Fibroblast of the aortic adventitia (primary cell): Measurements from ENCODE around the gene KRT80. TPM values are rescaled to one million over a fixed set of nuclear protein-coding genes. Genes with fewer than 3 reads are reported as not detected.

ENCODE experiments used
- DNase-seq: peaks from one replicate; pipeline ENCODE4 v3.0.0-alpha.2; 2010; ENCODE audit warnings: low read depth
- H3K4me3 ChIP-seq: 2 replicates; pipeline ENCODE4 v1.5.1; 2011; ENCODE audit warnings: low read depth, mild to moderate bottlenecking, control low read depth, low read length, moderate library complexity
- total RNA-seq: library from RNA; depleted of rRNA; stranded (reverse); fragments of >200 nt; gene quantifications from 2 replicates; pipeline ENCODE4 v1.2.3, GENCODE V29; 2012; ENCODE audit warnings: low replicate concordance
- TF ChIP-seq, protein P1 (sequence below): IDR thresholded peaks from 2 replicates; pipeline ENCODE4 v1.5.1; 2011; ENCODE audit warnings: mild to moderate bottlenecking, low read length, control low read depth, inconsistent platforms; ENCODE audit not compliant: insufficient read depth

The KRT80 gene
- total RNA-seq, 1 donor = 0.36 TPM

DNA sequence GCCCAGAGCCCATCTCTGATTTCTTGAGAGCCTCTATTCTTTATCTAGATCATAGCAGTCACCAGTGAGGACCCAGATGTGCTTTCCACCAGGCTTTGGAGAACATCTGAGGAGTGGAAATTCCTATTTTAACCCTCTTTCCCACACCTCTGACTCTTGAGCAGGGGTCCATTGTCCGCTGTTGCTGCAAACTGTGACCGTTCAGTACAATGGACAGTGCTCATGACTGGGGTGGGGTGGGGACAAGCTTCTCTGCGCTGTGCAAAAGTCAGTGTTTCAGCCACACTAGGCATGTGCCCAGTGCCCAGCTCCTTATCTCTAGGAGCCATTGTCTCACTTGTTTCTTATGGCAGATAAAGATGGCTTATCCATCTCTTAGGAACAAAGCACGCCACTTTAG lies 24.3 kb upstream of the KRT80 start:
- TF ChIP-seq, protein P1, sequence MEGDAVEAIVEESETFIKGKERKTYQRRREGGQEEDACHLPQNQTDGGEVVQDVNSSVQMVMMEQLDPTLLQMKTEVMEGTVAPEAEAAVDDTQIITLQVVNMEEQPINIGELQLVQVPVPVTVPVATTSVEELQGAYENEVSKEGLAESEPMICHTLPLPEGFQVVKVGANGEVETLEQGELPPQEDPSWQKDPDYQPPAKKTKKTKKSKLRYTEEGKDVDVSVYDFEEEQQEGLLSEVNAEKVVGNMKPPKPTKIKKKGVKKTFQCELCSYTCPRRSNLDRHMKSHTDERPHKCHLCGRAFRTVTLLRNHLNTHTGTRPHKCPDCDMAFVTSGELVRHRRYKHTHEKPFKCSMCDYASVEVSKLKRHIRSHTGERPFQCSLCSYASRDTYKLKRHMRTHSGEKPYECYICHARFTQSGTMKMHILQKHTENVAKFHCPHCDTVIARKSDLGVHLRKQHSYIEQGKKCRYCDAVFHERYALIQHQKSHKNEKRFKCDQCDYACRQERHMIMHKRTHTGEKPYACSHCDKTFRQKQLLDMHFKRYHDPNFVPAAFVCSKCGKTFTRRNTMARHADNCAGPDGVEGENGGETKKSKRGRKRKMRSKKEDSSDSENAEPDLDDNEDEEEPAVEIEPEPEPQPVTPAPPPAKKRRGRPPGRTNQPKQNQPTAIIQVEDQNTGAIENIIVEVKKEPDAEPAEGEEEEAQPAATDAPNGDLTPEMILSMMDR = no peak
- no peak overlapping the region for H3K4me3 ChIP-seq
- no peak for DNase-seq

DNA sequence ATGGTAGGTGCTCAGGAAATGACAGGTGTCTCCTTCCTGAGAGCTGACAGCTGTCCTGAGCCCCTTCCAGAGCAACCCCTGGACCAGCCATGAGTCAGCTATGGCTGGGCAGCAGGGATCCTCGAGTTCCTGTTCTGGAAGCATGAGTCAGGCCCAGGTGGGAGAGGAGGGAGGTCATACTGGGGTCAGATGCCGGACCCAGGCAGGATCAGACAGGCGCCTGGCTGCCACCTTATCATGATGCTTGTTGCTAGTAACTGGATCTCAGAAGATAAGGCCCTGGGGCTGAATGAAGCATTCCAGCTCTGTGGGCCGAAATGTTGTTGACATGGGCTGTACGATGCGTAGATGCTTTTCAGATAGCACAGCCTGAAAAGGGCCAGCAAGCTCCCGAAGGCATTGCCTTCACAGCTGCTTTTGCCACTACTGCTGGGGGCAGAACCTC lies 23.8 kb upstream of the KRT80 start:
- no peak overlapping the region for H3K4me3 ChIP-seq
- TF ChIP-seq, protein P1 = no peak
- DNase-seq = peak; percentile 73

DNA sequence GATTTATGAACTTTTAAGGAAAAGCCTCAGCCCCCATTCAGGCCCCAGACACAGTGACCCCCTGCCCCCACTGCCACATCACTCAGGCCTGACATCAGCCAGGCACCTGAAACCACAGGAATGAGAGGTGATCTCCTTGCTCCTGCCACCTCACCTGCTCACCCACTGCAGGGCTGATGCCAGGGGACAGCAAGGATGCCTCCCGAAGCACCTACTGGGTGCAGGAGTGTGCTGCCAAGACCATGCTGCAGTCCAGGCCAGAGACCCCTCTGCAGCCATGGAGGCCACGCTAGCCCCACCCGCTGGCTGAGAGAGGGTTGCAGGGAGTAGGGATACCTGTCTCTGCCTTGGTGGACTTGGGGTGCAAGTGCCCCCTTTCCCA lies 22.6 kb upstream of the KRT80 start:
- DNase-seq = no peak

DNA sequence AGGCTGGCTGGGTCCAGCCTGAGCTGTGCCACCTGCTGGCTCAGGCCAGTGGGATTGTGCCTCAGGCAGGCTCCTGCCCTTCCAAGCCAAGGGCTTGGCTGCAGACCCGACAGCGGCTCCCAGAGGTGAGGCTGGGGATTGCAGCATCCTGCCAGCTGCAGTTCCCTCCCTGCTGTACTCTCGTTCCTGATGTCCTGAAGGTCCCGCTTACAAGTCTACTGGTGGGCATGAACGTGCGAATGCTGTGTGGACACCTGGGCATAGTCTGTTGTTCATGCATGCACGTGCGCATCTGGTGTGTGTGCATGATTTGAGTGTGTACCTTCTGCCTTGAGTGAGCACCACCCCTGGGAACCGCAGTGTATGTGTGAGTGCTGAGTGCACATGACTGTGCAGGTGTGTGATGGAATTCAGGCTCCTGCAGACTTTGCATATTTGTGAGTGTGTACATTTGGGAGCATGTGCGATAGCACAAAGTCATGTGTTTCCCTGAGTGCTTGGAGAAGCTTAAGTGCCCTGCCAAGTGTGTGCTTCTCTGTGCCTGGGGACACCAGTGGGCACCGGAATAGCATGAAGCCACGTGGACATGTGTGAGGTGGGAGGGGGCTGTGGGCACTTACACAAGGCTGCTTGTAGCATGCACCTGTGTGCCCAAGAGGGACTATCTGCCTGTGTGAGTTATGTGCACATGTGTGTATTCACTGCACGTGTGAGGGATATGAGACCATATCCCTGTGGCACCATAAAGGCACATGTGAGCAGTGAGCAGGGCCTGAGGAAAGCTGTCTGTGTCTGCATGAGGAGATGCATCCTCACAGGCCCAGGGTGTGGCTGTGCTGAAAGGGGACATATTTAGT lies 22.0 kb upstream of the KRT80 start:
- no peak overlapping the region for H3K4me3 ChIP-seq
- TF ChIP-seq, protein P1 = peak; percentile 98
- peak; percentile 76 for DNase-seq

More for the DNA sequence above, 22.6 kb upstream of the KRT80 start:
- no peak overlapping the region for H3K4me3 ChIP-seq
- TF ChIP-seq, protein P1 = no peak

DNA sequence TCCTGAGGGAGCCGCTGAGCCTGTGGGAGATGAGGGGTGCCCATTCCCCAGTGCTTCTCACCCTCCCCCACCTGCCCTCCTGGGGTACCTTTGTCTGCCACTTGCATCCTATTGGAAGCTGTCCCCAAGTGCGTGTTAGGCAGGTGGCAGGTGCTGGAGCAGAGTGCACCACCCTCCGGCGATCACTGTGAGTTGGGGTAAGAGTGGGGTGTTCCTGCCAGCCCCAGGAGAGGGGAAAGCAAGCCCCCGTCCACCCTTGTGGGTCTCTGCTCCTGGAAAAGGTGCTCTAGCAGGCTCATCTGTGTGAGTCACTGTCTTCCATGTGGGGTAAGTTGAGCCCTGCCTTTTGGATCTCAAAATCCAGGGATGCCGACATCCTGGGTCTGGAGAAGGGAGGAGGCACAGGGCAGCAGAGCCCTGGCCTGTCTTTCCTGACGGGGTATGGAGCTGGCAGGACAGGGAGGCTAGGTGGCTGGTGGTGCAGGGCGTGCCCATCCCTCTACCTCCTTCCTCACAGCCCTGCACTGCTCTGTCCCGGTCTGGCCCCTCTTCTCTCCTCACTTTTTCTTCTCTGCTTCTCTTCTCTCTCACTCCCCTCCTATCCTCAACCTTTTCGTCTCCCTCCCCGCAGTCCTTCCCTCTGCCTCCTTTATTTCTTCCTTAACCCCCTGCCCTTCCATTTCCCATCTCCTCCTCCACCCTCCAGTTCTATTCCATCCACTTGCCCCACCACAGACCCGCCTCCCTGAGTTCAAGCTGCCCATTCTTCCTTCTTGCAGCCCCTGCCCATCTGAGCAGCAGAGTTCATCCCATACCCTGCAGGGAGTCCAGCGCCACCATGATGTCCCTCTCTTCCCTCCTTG lies 21.1 kb upstream of the KRT80 start:
- H3K4me3 ChIP-seq = no peak overlapping the region
- TF ChIP-seq, protein P1 = no peak
- DNase-seq = no peak

DNA sequence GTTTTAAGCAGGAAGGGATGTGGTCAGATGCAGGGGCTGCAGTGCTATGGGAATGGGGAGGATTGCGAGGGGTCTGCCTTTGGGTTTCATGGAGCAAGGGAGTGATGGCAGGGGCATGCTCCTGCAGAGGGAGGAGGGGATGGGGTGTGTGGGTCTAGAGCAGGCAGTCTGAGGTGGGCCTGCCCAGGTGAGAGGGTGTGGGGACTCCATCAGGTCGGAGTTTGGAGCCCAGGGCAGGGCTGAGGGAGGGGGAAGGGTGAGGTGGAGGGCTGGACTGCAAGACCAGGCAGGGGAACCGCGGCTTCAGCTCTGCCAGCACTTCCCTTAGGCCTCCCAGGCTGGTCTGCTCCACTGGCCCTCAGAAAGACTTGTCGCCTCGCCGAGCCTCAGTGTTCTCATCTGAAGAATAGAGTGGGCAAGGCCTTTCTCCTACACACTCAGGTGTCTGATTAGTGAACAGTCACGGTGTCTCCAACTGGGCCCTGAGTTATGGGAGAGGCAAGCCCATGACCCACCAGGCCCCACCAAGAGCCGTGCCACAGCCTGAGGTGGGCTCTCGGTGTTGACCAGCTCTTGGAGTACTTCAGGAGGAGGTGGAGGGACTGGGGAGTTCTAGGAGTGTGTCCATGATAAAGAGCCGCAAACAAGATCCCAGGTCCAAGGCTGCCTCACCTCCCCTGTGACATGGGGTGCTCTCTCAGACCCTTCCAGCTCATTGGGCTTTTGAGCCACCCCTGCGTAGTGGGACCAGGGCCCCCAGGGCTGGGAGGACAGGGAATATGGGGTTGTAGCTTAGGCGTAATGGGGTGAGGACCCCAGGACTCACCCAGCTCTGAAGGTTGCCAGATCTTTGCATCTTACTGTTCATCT lies 20.1 kb upstream of the KRT80 start:
- TF ChIP-seq, protein P1 = no peak
- no peak overlapping the region for H3K4me3 ChIP-seq
- DNase-seq = no peak
